Measurements from ENCODE around the gene ZRSR2.
A peak's percentile ranks its signal among the peaks of the same experiment; 100 is the strongest.
"Not testable (repeated sequence)": the region's sequence is repeated elsewhere in the genome, so short reads cannot be mapped to it uniquely, and the experiment has no call there.

Gene ZRSR2

DNA sequence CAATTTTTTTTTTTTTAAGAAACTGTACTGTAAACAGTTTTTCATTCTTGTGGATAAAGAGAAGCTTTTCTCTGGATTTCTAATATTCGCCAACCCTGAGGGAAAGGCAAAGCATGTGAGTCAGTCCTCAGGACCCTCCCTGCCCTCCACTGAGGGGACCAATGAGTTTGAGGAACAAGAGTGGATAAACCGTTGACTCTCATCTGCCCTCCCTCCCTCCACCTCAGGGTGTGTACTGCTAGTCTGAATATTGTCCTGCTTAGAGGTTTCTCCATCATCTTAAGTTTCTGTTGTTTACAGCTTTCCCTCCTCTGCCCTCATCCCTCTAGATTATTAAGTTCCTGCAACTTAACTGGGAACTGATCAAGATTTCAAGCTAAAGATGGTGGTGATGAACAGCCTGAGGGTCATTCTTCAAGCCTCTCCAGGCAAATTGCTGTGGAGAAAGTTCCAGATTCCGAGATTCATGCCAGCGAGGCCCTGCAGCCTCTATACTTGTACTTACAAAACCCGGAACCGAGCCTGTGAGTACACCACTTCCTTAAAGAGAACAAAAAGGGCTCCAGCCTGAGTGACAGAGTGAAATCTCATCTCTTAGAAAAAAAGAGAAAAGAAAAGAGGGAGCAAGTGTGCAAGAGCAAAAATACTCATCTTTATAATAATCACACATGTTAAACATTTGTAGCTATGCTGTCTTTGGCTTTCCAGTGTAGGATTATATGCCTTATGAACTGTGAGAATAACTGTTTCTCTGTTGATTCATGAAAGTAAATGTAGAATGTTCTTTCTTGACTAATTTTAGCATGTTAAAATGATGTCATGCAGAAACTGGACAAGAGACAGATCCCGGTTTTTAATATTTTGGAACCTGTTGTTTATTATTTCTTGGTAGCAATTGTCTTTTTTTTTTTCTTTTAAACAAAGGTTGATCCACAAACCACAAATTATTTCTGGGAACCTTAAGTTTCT is 40.4 kb upstream of the ZRSR2 start:
- TF ChIP-seq, protein P1, sequence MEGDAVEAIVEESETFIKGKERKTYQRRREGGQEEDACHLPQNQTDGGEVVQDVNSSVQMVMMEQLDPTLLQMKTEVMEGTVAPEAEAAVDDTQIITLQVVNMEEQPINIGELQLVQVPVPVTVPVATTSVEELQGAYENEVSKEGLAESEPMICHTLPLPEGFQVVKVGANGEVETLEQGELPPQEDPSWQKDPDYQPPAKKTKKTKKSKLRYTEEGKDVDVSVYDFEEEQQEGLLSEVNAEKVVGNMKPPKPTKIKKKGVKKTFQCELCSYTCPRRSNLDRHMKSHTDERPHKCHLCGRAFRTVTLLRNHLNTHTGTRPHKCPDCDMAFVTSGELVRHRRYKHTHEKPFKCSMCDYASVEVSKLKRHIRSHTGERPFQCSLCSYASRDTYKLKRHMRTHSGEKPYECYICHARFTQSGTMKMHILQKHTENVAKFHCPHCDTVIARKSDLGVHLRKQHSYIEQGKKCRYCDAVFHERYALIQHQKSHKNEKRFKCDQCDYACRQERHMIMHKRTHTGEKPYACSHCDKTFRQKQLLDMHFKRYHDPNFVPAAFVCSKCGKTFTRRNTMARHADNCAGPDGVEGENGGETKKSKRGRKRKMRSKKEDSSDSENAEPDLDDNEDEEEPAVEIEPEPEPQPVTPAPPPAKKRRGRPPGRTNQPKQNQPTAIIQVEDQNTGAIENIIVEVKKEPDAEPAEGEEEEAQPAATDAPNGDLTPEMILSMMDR (conservative IDR thresholded peaks at IDR 0.05; ENCODE audit: control insufficient read depth, insufficient read depth, low read depth, low read length): no peak
- H3K4me3 ChIP-seq (ENCODE audit: control insufficient read depth, low read depth, low read length): no peak overlapping the region
- peak; percentile 23 for DNase-seq (ENCODE audit: low read depth)

DNA sequence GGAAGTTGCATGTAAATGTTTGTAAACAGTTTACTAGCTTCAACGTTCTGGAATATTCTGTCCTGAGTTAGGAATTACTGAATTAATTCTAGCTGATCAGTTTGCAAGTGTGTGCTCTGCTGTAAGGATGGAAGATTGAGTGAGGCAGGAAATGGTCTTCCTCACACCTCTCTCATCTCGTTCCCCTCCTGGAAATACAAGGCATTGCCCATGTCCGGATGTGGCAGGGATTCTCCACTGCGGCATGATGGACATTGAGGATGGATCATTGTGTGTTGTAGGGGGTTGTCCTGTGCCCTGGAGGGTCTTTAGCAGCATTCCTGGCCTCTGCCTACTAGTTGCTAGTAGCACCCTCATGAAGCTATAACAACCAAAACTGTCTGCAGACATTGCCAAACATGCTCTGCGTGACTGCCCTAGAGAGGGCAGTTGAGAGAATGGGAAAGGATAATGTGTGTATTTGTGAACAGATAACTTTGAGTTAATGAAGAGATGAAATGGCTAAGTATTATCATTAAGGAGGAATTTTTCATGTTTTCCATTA is 39.6 kb upstream of the ZRSR2 start:
- no peak for DNase-seq (ENCODE audit: low read depth)
- no peak overlapping the region for H3K4me3 ChIP-seq (ENCODE audit: control insufficient read depth, low read depth, low read length)
- TF ChIP-seq, protein P1 (conservative IDR thresholded peaks at IDR 0.05; ENCODE audit: control insufficient read depth, insufficient read depth, low read depth, low read length): no peak

DNA sequence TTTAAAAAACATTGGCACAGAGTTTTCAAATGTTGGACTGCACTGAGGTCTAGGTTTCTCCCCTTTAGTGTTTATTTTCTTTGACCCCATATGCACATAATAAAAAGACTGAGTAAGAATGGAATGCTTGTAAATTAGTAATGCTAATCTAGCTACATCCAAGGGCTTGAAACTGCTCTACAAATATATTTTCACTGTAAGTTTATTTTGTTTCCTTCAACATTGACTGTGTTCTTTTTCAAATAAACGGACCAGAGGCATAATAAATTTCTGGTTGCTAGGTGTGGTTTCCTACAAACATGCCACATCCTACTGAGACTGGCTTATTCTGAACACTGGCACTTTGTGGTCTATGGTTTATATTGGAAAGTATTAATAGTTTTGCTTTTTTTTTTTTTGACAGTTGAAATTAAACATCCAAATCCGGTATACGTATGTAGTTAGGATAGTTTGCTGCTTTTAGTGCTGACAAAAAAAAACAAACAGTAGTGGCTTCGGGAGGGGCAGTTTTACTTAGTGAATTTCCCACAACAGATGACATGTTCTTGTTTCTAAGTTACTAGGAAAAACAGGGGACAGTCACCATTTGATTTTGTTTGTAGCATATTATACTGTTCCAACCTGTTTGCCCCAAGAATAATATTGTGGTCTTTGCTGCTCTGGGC is 39.0 kb upstream of the ZRSR2 start:
- H3K4me3 ChIP-seq (ENCODE audit: control insufficient read depth, low read depth, low read length): no peak overlapping the region
- peak; percentile 7 for DNase-seq (ENCODE audit: low read depth)
- TF ChIP-seq, protein P1 (conservative IDR thresholded peaks at IDR 0.05; ENCODE audit: control insufficient read depth, insufficient read depth, low read depth, low read length): no peak

DNA sequence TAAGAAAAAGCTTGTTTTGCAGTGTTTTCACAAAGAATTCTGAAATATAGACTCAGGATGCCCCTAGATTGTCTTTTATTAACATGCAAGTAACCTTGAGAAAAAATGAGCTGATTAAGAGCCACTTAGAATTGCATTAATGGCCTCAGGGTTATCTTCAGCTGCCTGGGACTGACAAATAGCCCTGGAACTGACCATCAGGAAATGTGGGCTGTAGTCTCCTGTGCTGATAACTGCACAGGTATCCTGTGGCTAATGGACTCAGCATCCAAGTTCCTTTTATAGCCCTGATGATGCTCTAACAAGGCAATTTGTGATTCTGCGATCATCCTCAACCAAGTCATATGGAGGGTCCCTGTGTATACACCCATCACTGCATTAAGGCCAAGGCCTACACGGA is 35.2 kb upstream of the ZRSR2 start:
- H3K4me3 ChIP-seq (ENCODE audit: control insufficient read depth, low read depth, low read length): no peak overlapping the region
- TF ChIP-seq, protein P1 (conservative IDR thresholded peaks at IDR 0.05; ENCODE audit: control insufficient read depth, insufficient read depth, low read depth, low read length): no peak
- DNase-seq (ENCODE audit: low read depth): no peak

DNA sequence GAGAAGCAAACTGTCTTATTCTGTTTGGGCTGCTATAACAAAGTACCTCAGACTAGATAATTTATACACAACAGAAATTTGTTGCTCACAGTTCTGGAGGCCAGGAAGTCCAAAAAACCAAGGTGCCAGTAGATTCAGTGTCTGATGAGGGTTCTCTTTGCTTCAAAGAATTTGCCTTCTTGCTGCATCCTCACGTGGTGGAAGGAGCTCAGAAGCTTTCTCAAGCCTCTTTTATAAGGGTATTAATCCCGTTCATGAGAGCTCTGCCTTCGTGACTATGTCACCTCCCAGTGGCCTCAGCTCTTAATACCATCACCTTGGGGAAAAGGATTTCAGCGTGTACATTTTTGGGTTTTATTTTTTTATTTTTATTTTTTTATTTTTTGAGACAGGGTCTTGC is 32.1 kb upstream of the ZRSR2 start:
- no peak overlapping the region for H3K4me3 ChIP-seq (ENCODE audit: control insufficient read depth, low read depth, low read length)
- no peak for DNase-seq (ENCODE audit: low read depth)
- TF ChIP-seq, protein P1 (conservative IDR thresholded peaks at IDR 0.05; ENCODE audit: control insufficient read depth, insufficient read depth, low read depth, low read length): no peak

DNA sequence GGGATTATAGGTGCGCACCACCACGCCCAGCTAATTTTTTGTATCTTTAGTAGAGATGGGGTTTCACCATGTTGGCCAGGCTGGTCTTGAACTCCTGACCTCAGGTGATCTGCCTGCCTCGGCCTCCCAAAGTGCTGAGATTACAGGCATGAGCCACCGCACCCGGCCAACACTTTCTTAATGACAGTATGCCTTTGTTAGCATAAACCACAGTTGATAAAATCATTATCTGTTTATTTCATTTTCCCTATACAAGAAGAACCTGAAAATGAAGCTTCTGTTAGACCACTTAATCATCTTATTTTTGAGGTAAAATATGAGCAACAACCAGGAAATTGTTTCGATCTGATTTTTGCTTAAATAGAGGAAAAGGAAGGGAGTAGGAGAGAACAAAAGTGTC is 30.4 kb upstream of the ZRSR2 start:
- DNase-seq (ENCODE audit: low read depth); H3K4me3 ChIP-seq (ENCODE audit: control insufficient read depth, low read depth, low read length): not testable (repeated sequence)

Measured in fibroblast of mammary gland (primary cell).